ENCODE measurements around the gene DUSP2.

GRCh38 chr2:96100893-96101304, 44.3 kb downstream of the DUSP2 start:
- TF ChIP-seq REST (IDR thresholded peaks at IDR 0.05; ENCODE audit: insufficient read depth in 1 of 2, low read depth in 2 of 2, low read length in 2 of 2): no peak
- TF ChIP-seq POLR2AphosphoS5 (IDR thresholded peaks at IDR 0.05; ENCODE audit: low read depth, low read length): no peak
